Body of pancreas (tissue), 4 donors: ENCODE data around the gene UNC119B. TPM values are rescaled to one million over a fixed set of nuclear protein-coding genes. Genes with fewer than 3 reads are reported as not detected.

Experiments used
- ATAC-seq: fragments of 150-250 bp; one replicate; pipeline ENCODE4 v1.9.1; 2016
- DNase-seq, 4 donors: peaks; one replicate each; pipeline ENCODE4 v3.0.0-alpha.2; 2019
- H3K27ac ChIP-seq, 4 donors: fragments of 200-600 bp; sonication (generic); 1 replicate in 3 of 4; 2 replicates in 1 of 4; pipeline versions ENCODE4 v1.5.1 to v1.6.1; 2016 to 2019; ENCODE audit warnings: mild to moderate bottlenecking in 1 of 4, mixed read lengths in 1 of 4, moderate library complexity in 1 of 4
- H3K27me3 ChIP-seq, 2 donors: fragments of 200-600 bp; sonication (generic); one replicate each; pipeline ENCODE4 v1.6.0; 2016; ENCODE audit warnings: mild to moderate bottlenecking in 1 of 2
- H3K36me3 ChIP-seq, 2 donors: fragments of 200-600 bp; sonication (generic); replicated peaks in 1 of 2; 2 replicates each; pipeline ENCODE4 v1.5.1; 2016; ENCODE audit warnings: low read depth in 2 of 2; ENCODE audit not compliant: insufficient read depth in 1 of 2
- H3K4me1 ChIP-seq: fragments of 200-600 bp; sonication (generic); one replicate; pipeline ENCODE4 v1.6.0; 2016
- H3K4me3 ChIP-seq, 2 donors: fragments of 200-600 bp; sonication (generic); 1 replicate in 1 of 2; 2 replicates in 1 of 2; pipeline ENCODE4 v1.5.1; 2016 to 2019
- H3K9me3 ChIP-seq, 3 donors: fragments of 200-600 bp; sonication (generic); 1 replicate in 2 of 3; 2 replicates in 1 of 3; pipeline ENCODE4 v1.5.1; 2016
- CTCF ChIP-seq, 7 experiments: fragments of 450-650 bp in 4 of 7; fragments of 200-600 bp in 3 of 7; sonication (generic) in 3 of 7; IDR thresholded peaks; one replicate each; pipeline ENCODE4 v1.5.1; 2016 to 2019; ENCODE audit warnings: antibody characterized with exemption in 7 of 7
- POLR2A ChIP-seq, 3 donors: fragments of 450-650 bp; IDR thresholded peaks; one replicate each; pipeline ENCODE4 v1.6.1; 2016; ENCODE audit warnings: antibody characterized with exemption in 3 of 3, mild to moderate bottlenecking in 2 of 3
- WGBS, 2 donors: methylation state at CpG; one replicate each; pipeline ENCODE4 v1.1.5; 2017; 5-methylcytosine and 5-hydroxymethylcytosine counted together
- intact Hi-C: fragments of 100-400 bp; cut with DNase I; formaldehyde crosslinking; loops from one replicate; pipeline ENCODE4 v1.15.1; 2023
- total RNA-seq, 2 donors: library from RNA; depleted of rRNA; stranded (reverse); fragments of >200 nt; gene quantifications; one replicate each; pipeline ENCODE4 v1.1.0, GENCODE V29; 2016

UNC119B gene
- total RNA-seq, 2 donors from 2014 or later: 8.6 to 23.6 TPM

GRCh38 chr12:120680165-120680738, 30.0 kb upstream of the UNC119B start:
- H3K4me3 ChIP-seq: no peak overlapping the region
- intact Hi-C loops: no loop called here
- H3K9me3 ChIP-seq: no peaks in the 10 kb centered on the region
- WGBS, 2 donors: 45 to 52% methylated on average over 4 to 5 of the region's 5 CpGs
- no peak for DNase-seq
- no peak for TF ChIP-seq CTCF (IDR thresholded peaks at IDR 0.05)
- TF ChIP-seq POLR2A (IDR thresholded peaks at IDR 0.05): no peak
- H3K4me1 ChIP-seq: no peaks in the 10 kb centered on the region
- no peaks in the 10 kb centered on the region for H3K36me3 ChIP-seq
- ATAC-seq: no peak
- no peaks in the 10 kb centered on the region for H3K27me3 ChIP-seq
- no peak overlapping the region for H3K27ac ChIP-seq

- Histone ChIP-seq H3K4me1 (peaks cover 10% of the 10 kb centered on the region), H3K36me3 (no peaks in the 10 kb centered on the region), H3K27me3 (no peaks in the 10 kb centered on the region), H3K9me3 (no peaks in the 10 kb centered on the region), H3K4me3 (no peak overlapping the region), H3K27ac (no peak overlapping the region)
- 68 to 73% methylated on average over 8 of the region's 8 CpGs for WGBS, 2 donors
- peak in 1 of 4 donors; percentile 17 for DNase-seq
- intact Hi-C loops: no loop called here
- no peak for ATAC-seq
- TF ChIP-seq CTCF (IDR thresholded peaks at IDR 0.05): no peak
- TF ChIP-seq POLR2A (IDR thresholded peaks at IDR 0.05): no peak
Observed at GRCh38 chr12:120684523-120684932, 25.7 kb upstream of the UNC119B start.

DNA sequence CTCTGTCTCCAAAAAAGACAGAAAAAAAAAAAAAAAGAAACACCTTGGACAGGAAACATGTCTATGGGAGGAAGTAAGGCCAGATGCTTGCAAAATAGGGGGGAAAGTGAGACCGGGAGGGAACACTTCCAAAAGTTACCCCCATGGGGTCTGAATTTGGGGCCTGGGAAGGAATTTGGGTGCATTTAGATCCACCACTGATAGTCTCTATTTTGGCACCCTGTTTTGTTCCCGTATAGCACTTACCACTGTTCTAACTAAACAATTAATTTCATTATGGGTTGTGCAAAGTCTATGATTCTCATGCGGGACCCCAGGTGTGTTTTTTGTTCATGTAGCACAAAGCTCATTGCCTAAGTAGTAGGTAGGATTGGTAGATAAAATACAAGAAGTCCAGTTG, 24.7 kb upstream of the UNC119B start:
- H3K27ac ChIP-seq: peak overlapping the region in 1 of 4 donors; percentile 96
- H3K4me1 ChIP-seq: peaks cover 20% of the 10 kb centered on the region
- intact Hi-C loops: no loop called here
- WGBS, 2 donors: 63 to 64% methylated on average over 3 of the region's 3 CpGs
- H3K9me3 ChIP-seq: no peaks in the 10 kb centered on the region
- ATAC-seq (no peak), DNase-seq (no peak)
- H3K36me3 ChIP-seq: no peaks in the 10 kb centered on the region
- H3K27me3 ChIP-seq: no peaks in the 10 kb centered on the region
- TF ChIP-seq POLR2A (IDR thresholded peaks at IDR 0.05) (no peak), CTCF (IDR thresholded peaks at IDR 0.05) (no peak)
- no peak overlapping the region for H3K4me3 ChIP-seq

DNA sequence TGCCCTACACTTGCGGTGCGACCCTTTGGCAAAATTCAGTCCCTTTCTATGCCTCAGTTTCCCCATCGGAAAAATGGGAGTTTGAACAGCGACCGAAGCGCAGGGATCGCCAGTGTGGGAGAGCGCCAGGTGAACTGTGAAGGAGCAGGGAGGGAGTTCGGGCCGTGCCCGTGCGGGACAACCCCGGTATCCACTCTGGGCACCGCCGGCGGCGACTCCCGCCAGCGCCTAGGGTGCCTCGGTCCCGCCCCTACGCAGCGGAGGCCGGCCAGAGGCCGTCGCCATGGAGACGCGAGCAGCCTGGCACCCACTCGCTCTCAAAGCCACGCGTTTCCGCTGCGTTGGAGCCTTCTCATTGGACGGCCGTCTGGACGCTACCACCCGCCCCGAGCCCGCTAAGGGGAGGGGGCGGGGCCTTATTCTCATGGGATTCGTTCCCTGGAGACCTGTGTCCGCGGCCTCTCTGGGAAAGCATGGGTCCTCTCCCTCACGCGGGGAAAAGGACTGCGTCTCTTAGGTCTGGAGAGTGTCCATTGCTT, 24.0 kb upstream of the UNC119B start:
- 0 to 2% methylated on average over 14 to 46 of the region's 46 CpGs for WGBS, 2 donors
- Histone ChIP-seq H3K4me3 (peak overlapping the region; percentile 34 to 75), H3K27me3 (no peaks in the 10 kb centered on the region), H3K4me1 (peaks cover 27% of the 10 kb centered on the region), H3K27ac (peak overlapping the region; percentile 83 to 96 (median 86)), H3K9me3 (no peaks in the 10 kb centered on the region), H3K36me3 (no peaks in the 10 kb centered on the region)
- ATAC-seq (peak; percentile 87), DNase-seq (peak; percentile 99 to 100 (median 99))
- intact Hi-C loops: no loop called here
- TF ChIP-seq CTCF (IDR thresholded peaks at IDR 0.05): no peak
- peak; percentile 66 to 77 (median 75) for TF ChIP-seq POLR2A (IDR thresholded peaks at IDR 0.05)
